EH (cell line): Measurements from ENCODE around the gene TNRC6B.
"Not testable (repeated sequence)": the region's sequence is repeated elsewhere in the genome, so short reads cannot be mapped to it uniquely, and the experiment has no call there.

Experiments used
- DNase-seq: peaks from one replicate; pipeline ENCODE4 v3.0.0-alpha.2; 2015; ENCODE audit warnings: low read depth

TNRC6B gene

GRCh38 chr22:40213478-40213877 is 35.8 kb downstream of the TNRC6B start:
- DNase-seq: no peak

GRCh38 chr22:40215266-40215665 is 37.5 kb downstream of the TNRC6B start:
- DNase-seq: peak; percentile 43

DNA sequence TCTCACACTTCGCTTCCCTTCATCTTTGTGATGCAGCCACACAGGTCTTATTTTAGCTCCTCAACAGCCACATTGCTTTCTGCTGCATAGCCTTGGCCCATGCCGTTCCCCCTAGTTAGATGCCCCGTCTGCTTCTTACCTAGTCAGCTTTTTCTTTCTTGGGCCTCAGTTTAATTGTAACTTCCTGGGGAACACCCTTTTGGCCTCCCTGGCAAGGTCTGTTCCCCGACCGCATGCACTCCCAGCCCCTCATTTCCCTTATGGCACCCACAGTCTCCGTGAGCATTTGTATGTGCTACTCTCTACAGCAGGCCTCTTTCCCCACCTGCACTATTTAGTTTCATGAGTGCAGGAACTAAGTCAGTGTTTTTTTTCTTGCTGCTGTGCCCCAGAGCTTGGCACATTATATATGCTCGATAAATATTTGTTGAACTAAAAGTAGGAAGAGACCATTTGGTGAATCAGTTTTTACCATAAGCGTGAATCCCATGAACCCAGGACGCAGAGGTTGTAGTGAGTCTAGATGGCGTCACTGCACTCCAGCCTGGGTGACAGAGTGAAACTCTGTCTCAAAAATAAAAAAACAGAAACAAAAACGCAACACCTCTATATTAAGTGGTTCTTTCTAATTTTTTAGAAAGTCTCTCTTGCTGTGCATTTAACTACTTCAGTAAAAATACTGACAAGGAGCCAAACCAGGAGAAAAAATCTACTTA is 38.5 kb downstream of the TNRC6B start:
- no peak for DNase-seq

DNA sequence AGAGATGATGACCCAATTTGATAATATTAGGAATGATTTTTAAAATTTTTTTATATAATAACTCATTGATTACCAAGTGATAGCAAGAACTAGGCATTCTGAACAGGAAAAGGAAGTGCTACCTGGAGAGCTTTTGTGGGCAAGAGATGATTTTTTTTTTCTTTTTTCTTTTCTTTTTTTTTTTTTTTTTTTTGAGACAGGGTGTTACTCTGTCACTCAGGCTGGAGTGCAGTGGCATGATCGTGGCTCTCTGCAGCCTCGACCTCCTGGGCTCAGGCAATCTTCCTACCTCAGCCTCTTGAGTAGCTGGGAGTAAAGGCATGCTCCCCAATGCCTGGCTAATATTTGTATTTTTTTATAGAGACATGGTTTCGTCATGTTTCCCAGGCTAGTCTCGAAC is 40.4 kb downstream of the TNRC6B start:
- DNase-seq: no peak

- no peak for DNase-seq
Observed at GRCh38 chr22:40218723-40219294, 41.1 kb downstream of the TNRC6B start.

GRCh38 chr22:40220316-40221054 is 42.8 kb downstream of the TNRC6B start:
- no peak for DNase-seq

DNA sequence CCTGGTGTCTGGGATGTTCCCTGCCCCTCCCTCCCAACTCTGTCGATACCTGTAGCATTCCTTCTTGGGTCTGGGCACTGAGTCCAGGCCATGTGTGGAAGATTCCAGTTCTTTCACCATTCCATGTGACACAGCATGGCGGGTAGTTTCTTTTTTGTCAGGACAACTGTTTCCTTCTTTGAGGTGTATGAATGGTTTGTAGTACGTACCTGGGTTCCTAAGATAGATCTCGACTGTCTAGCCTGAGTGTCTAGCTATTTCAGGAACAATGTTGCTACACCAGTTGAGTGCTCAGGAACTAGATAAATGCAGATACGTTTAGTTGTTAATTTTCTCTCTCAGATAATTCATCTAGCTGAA is 43.3 kb downstream of the TNRC6B start:
- DNase-seq: no peak

DNA sequence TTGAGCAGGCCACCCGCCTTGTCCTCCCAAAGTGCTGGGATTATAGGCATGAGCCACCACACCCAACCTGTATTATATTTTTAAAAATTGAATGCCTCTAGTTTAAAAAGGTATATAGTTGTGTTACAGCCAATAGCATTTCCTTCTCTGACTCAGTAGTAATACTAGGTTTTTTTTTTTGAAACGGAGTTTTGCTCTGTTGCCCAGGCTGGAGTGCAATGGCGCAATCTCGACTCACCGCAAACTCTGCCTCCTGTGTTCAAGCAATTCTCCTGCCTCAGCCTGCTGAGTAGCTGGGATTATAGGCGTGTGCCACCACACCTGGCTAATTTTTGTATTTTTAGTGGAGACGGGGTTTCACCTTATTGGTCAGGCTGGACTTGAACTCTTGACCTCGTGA is 45.3 kb downstream of the TNRC6B start:
- DNase-seq: not testable (repeated sequence)

DNA sequence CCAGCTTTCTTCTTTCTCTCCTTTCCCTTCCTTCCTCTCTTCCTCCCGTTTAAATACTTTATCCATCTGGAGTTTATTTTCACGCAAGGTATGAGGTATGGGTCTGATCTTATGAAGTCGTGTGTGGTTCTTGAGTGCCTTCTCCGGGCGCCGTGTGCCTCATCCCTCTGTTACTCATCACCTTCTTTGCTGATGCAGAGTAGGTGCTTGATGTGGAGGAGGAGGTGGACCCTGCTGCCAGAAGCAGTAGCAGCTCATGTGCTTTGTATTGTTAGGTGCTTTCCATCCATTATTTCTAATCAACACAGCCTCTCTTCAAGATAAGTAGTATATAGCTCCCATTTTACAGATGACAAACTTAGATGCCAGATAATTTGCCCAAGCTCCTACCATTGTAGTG is 47.0 kb downstream of the TNRC6B start:
- DNase-seq: no peak

- DNase-seq: no peak
Observed at GRCh38 chr22:40226620-40227019, 48.9 kb downstream of the TNRC6B start.

- DNase-seq: no peak
Observed at GRCh38 chr22:40231618-40232313, 54.0 kb downstream of the TNRC6B start.

GRCh38 chr22:40232624-40233023 is 54.9 kb downstream of the TNRC6B start:
- DNase-seq: no peak

DNA sequence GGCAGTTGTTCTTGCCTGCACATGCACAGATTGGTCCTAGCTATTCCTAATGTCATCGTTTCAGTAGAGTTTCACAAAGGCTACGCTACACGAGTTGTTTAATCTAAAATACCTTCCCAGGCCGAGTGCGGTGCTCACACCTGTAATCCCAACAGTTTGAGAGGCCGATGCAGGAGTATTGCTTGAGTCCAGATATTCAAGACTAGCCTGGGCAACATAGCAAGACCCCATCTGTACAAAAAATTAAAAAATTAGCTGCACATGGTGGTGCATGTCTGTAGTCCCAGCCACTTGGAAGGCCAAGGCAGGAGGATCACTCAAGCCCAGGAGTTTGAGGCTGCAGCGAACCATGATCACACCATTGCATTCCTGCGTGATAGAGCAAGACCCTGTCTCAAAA is 56.2 kb downstream of the TNRC6B start:
- no peak for DNase-seq

- DNase-seq: no peak
Observed at GRCh38 chr22:40234658-40235057, 56.9 kb downstream of the TNRC6B start.

GRCh38 chr22:40235308-40235707 is 57.6 kb downstream of the TNRC6B start:
- DNase-seq: peak; percentile 28

DNA sequence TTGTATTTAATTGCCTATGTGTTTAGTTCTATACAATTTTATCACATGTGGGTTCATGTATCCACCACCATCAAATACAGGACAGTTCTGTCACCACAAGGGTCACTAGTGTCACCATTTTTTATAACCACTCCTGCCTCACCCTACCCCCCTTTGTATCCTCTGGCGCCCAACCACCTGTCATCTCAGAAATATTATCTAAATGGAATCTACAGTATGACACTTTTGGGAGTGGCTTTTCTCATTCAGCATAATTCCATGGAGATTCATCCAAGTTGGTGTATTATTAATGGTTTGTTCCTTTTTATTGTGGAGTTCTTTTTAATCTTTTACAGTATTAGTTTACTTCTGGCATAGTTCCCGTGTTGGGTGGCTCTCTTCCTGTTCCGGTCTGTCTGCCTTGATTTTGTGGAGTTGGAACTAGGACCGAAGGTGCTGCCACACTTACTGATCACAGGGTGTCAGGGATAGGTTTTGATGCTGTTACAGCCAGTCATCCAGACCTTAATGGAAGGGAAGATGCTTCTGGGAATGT is 58.5 kb downstream of the TNRC6B start:
- DNase-seq: no peak

DNA sequence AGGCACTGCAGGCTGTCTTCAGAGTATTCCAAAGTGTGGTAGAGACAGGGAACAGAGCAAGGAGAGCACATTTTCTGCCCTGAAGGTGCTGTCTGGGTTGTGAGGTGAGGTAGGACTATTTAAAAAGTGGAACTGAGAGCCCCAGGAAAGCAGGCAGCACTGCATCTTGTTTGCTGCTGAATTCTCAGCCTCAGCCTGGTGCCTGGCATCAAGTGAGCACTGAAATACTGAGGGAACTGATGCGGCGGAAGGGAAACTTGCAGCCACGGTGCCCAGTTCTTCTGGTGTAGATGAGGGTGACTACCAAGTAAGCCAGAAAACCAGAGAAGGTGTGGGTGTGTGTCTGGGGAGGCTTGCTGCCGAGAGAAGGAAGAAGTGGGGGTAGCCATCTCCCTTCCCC is 59.5 kb downstream of the TNRC6B start:
- DNase-seq: no peak

- DNase-seq: no peak
Observed at GRCh38 chr22:40237788-40238424, 60.2 kb downstream of the TNRC6B start.

GRCh38 chr22:40238425-40239344 is 61.0 kb downstream of the TNRC6B start:
- DNase-seq: peak; percentile 87

DNA sequence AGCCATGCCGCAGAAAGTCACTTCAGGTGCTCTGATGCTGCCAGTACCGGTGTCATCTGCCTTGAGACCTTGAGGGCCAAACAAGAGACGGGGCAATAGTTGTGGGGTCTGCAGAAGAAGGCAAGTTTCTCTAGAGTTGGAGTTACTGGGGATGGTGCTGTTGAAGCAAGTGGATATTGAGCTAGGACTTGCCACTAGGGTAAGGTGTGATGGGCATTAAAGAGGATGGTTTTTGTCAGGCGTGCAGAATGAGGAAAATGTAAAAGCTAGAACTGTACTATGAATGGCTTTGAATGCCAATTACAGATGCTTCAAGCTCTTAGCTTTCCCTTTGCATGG is 61.6 kb downstream of the TNRC6B start:
- DNase-seq: no peak

GRCh38 chr22:40240160-40240559 is 62.4 kb downstream of the TNRC6B start:
- DNase-seq: no peak
